HepG2 (cell line): ENCODE measurements around the gene BCL7A. TPM values are rescaled to one million over a fixed set of nuclear protein-coding genes. Genes with fewer than 3 reads are reported as not detected.

ENCODE experiments used
- ATAC-seq: fragments of 200-7000 bp; cut with Tn5 transposase; 3 replicates; pipeline ENCODE4 v1.9.1; 2020; ENCODE audit warnings: mild to moderate bottlenecking, moderate library complexity
- BruUV-seq: library from RNA; stranded (reverse); fragments of 400-500 nt; replicated peaks from 2 replicates; lab custom pipeline; 2021; lab: Mats Ljungman, UMichigan
- CTCF ChIA-PET: fragments of 300-600 bp; formaldehyde crosslinking; extraction: SDS; loops from one replicate; lab custom pipeline; 2021; ENCODE audit warnings: low total read pairs, inconsistent platforms, low intra/inter-chr PET ratio; lab: Yijun Ruan, JAX
- POLR2A ChIA-PET: fragments of 350-600 bp; sonication (Branson Sonifier 250); formaldehyde crosslinking; loops from one replicate; lab custom pipeline; 2020; ENCODE audit warnings: antibody characterized with exemption, inconsistent platforms; lab: Yijun Ruan, JAX
- DNase-seq: peaks from one replicate; pipeline ENCODE4 v3.0.0-alpha.2; 2015; ENCODE audit warnings: low spot score
- FAIRE-seq: peaks from 3 replicates; lab custom pipeline; 2011; peaks lifted over from hg19 to GRCh38; lab: Jason Lieb, UNC
- H2AFZ ChIP-seq: one replicate; pipeline ENCODE4 v1.6.1; 2011; ENCODE audit warnings: low read length, inconsistent platforms
- H3K27ac ChIP-seq: fragments of 300-600 bp; 3 replicates; pipeline ENCODE4 v1.8.0; 2011; ENCODE audit warnings: mixed run types, mild to moderate bottlenecking, mixed read lengths, low read length, inconsistent platforms; ENCODE audit not compliant: insufficient read depth; ENCODE audit errors: extremely low read length
- H3K27me3 ChIP-seq, 2 experiments: fragments of 200-600 bp in 1 of 2; 2 replicates in 1 of 2; 3 replicates in 1 of 2; pipeline versions ENCODE4 v1.6.0 to v1.8.0; 2011; ENCODE audit warnings: low read length in 2 of 2, mild to moderate bottlenecking in 2 of 2, moderate library complexity in 2 of 2, inconsistent platforms in 1 of 2; ENCODE audit not compliant: insufficient read depth in 2 of 2, control insufficient read depth in 1 of 2
- H3K36me3 ChIP-seq, 2 experiments: fragments of 200-600 bp in 1 of 2; replicated peaks in 1 of 2; 2 replicates in 1 of 2; 3 replicates in 1 of 2; pipeline versions ENCODE4 v1.5.1 to v1.8.0; 2011; ENCODE audit warnings: low read length in 2 of 2, inconsistent platforms in 1 of 2; ENCODE audit not compliant: insufficient read depth in 2 of 2, control insufficient read depth in 1 of 2
- H3K4me1 ChIP-seq: 2 replicates; pipeline ENCODE4 v1.5.1; 2012; ENCODE audit warnings: low read length, inconsistent platforms; ENCODE audit not compliant: insufficient read depth
- H3K4me2 ChIP-seq: 2 replicates; pipeline ENCODE4 v1.6.0; 2011; ENCODE audit warnings: low read depth, low read length, inconsistent platforms
- H3K4me3 ChIP-seq, 3 experiments: fragments of 200-600 bp in 1 of 3; sonication (generic), shearing (Covaris generic) in 1 of 3; replicated peaks in 1 of 3; 2 replicates each; pipeline ENCODE4 v1.5.1; 2011 to 2016; ENCODE audit warnings: low read length in 3 of 3, inconsistent platforms in 2 of 3, low read depth in 2 of 3, mild to moderate bottlenecking in 2 of 3, control low read depth in 1 of 3, mixed read lengths in 1 of 3; ENCODE audit not compliant: insufficient read depth in 1 of 3
- H3K79me2 ChIP-seq: one replicate; pipeline ENCODE4 v1.6.1; 2011; ENCODE audit warnings: low read length, inconsistent platforms; ENCODE audit not compliant: insufficient read depth
- H3K9ac ChIP-seq: 2 replicates; pipeline ENCODE4 v1.6.0; 2011; ENCODE audit warnings: mild to moderate bottlenecking, low read depth, low read length, inconsistent platforms; ENCODE audit not compliant: insufficient read depth
- H3K9me3 ChIP-seq: 2 replicates; pipeline ENCODE4 v1.5.1; 2012; ENCODE audit warnings: mild to moderate bottlenecking, low read length
- H4K20me1 ChIP-seq: 2 replicates; pipeline ENCODE4 v1.6.0; 2011; ENCODE audit warnings: inconsistent platforms, mild to moderate bottlenecking, low read length, moderate library complexity; ENCODE audit not compliant: insufficient read depth
- ETS1 ChIP-seq: sonication (generic); formaldehyde crosslinking; IDR thresholded peaks from 2 replicates; pipeline ENCODE4 v1.4.0; 2020; ENCODE audit warnings: missing genetic modification reagents
- GMEB2 ChIP-seq: IDR thresholded peaks from 2 replicates; pipeline ENCODE4 v1.6.1; 2016; ENCODE audit warnings: missing biosample characterization, missing genetic modification reagents, low read depth
- IKZF5 ChIP-seq: IDR thresholded peaks from 2 replicates; pipeline ENCODE4 v1.6.1; 2018; ENCODE audit warnings: missing genetic modification reagents, mild to moderate bottlenecking, missing compliant biosample characterization
- MXD1 ChIP-seq: sonication (generic); formaldehyde crosslinking; IDR thresholded peaks from 2 replicates; pipeline ENCODE4 v1.4.0; 2020; ENCODE audit warnings: mild to moderate bottlenecking, missing genetic modification reagents
- NFKBIZ ChIP-seq: IDR thresholded peaks from 2 replicates; pipeline ENCODE4 v1.6.1; 2018; ENCODE audit warnings: missing genetic modification reagents, missing compliant biosample characterization
- PRDM4 ChIP-seq: sonication (generic); formaldehyde crosslinking; IDR thresholded peaks from 2 replicates; pipeline ENCODE4 v1.9.0; 2021; ENCODE audit warnings: missing genetic modification reagents, borderline replicate concordance
- TAF1 ChIP-seq: sonication (generic); formaldehyde crosslinking; IDR thresholded peaks from 2 replicates; pipeline ENCODE4 v1.4.0; 2020; ENCODE audit warnings: missing genetic modification reagents
- TBX2 ChIP-seq: sonication (generic); formaldehyde crosslinking; IDR thresholded peaks from 2 replicates; pipeline ENCODE4 v1.5.0; 2020; ENCODE audit warnings: missing genetic modification reagents, mild to moderate bottlenecking, borderline replicate concordance
- ZMAT3 ChIP-seq: sonication (generic); formaldehyde crosslinking; conservative IDR thresholded peaks from 2 replicates; pipeline ENCODE4 v1.7.0; 2021; ENCODE audit warnings: missing genetic modification reagents
- ZNF234 ChIP-seq: sonication (generic); formaldehyde crosslinking; conservative IDR thresholded peaks from 2 replicates; pipeline ENCODE4 v1.5.1; 2020; ENCODE audit warnings: mild to moderate bottlenecking, missing genetic modification reagents
- ZNF251 ChIP-seq: sonication (generic); formaldehyde crosslinking; IDR thresholded peaks from 2 replicates; pipeline ENCODE4 v1.9.0; 2021; ENCODE audit warnings: mild to moderate bottlenecking, missing genetic modification reagents
- ZNF891 ChIP-seq: sonication (generic); formaldehyde crosslinking; IDR thresholded peaks from 2 replicates; pipeline ENCODE4 v1.5.0; 2020; ENCODE audit warnings: mild to moderate bottlenecking, missing genetic modification reagents
- WGBS: methylation state at CpG from one replicate; pipeline ENCODE4 v1.1.6; 2017; ENCODE audit warnings: low lambda C conversion rate; 5-methylcytosine and 5-hydroxymethylcytosine counted together
- in situ Hi-C: cut with HindIII; loops from 2 replicates; pipeline ENCODE4 v1.10.0; 2017; ENCODE audit warnings: low pct_unique_long_range_greater_than_20kb; ENCODE audit not compliant: extremely low pct_ligation_motif_present
- intact Hi-C: fragments of 100-400 bp; cut with micrococcal nuclease; formaldehyde crosslinking; loops from one replicate; pipeline ENCODE4 v1.10.0; 2022; ENCODE audit not compliant: unreplicated experiment
- polyA plus RNA-seq, 8 experiments: library from polyadenylated mRNA; depleted of rRNA in 3 of 8; stranded (reverse) in 7 of 8; unstranded in 1 of 8; fragments of >200 nt; fragmentation: Illumina TruSeq in 4 of 8; extraction: Trizol in 4 of 8; gene quantifications; 2 replicates each; pipeline versions ENCODE4 v1.2.1 to v1.2.3, GENCODE V29; 2011 to 2016; ENCODE audit warnings: low read depth in 4 of 8, missing spikeins in 1 of 8, mixed read lengths in 1 of 8; ENCODE audit not compliant: insufficient read depth in 1 of 8
- total RNA-seq, 5 experiments: library from RNA; depleted of rRNA; stranded (reverse); fragments of >200 nt; fragmentation: Illumina TruSeq; extraction: Trizol; gene quantifications; 2 replicates each; pipeline ENCODE4 v1.2.3, GENCODE V29; 2016; ENCODE audit warnings: low read depth in 1 of 5

BCL7A gene
- total and polyA plus RNA-seq, 2 of the 13 experiments (the other 11 are each of a cell fraction or from before 2014, with no cell fraction given), result 4.1 to 6.2 TPM

- TF ChIP-seq MXD1, result no peak
- no peak for TF ChIP-seq TAF1
- TF ChIP-seq ZNF251, result no peak
- TF ChIP-seq ZMAT3 (CRISPR knock-in tag), result no peak
- TF ChIP-seq NFKBIZ (CRISPR knock-in tag), result no peak
Measured at GRCh38 chr12:122031342-122032216, 9.9 kb downstream of the BCL7A start (continued).

GRCh38 chr12:122032580-122032979 lies 10.9 kb downstream of the BCL7A start:
- Histone ChIP-seq H3K4me3 (no peak overlapping the region), H3K36me3 (peaks cover 5 to 17% of the 10 kb centered on the region in 2 experiments; a peak in 4 of 5 replicates), H2AFZ (no peak overlapping the region), H3K4me2 (no peak overlapping the region), H3K27me3 (no peaks in the 10 kb centered on the region), H3K9ac (no peak overlapping the region), H3K9me3 (no peaks in the 10 kb centered on the region), H3K79me2 (peaks cover 6% of the 10 kb centered on the region), H4K20me1 (0 out of 2 replicates have a peak, but pooled peaks cover 3% of the 10 kb centered on the region), H3K27ac (no peak overlapping the region), H3K4me1 (peaks cover 20% of the 10 kb centered on the region)
- 97% methylated on average over 11 of the region's 11 CpGs for WGBS
- ChIA-PET POLR2A (no interaction called here), CTCF (no interaction called here)
- no peak for DNase-seq
- intact Hi-C loops, result no loop called here
- no peak for FAIRE-seq
- no peak for ATAC-seq
- in situ Hi-C loops, result no loop called here
- no TSS peak for BruUV-seq
- no peak for TF ChIP-seq PRDM4
- no peak for TF ChIP-seq TBX2 (CRISPR knock-in tag)
- no peak for TF ChIP-seq ZNF891 (CRISPR knock-in tag)
- no peak for TF ChIP-seq IKZF5 (CRISPR knock-in tag)
- no peak for TF ChIP-seq ETS1 (CRISPR knock-in tag)
- no peak for TF ChIP-seq ZNF234 (CRISPR knock-in tag)
- TF ChIP-seq GMEB2, result no peak
